Airway epithelial cell (primary cell): ENCODE results near the gene ATP10D. TPM values are rescaled to one million over a fixed set of nuclear protein-coding genes. Genes with fewer than 3 reads are reported as not detected.

Source experiments
- total RNA-seq: library from RNA; depleted of rRNA; stranded (reverse); fragments of >200 nt; gene quantifications from 2 replicates; pipeline ENCODE4 v1.2.3, GENCODE V29; 2015

Gene ATP10D
- 28.6 and 32.5 TPM in 2 replicates for total RNA-seq

GRCh38 chr4:47485047-47485692 lies at the start of gene ATP10D:
ATP10D (plus strand) TSS chr4:47485275; CDS start chr4:47512541, 27,266 bp downstream.

DNA sequence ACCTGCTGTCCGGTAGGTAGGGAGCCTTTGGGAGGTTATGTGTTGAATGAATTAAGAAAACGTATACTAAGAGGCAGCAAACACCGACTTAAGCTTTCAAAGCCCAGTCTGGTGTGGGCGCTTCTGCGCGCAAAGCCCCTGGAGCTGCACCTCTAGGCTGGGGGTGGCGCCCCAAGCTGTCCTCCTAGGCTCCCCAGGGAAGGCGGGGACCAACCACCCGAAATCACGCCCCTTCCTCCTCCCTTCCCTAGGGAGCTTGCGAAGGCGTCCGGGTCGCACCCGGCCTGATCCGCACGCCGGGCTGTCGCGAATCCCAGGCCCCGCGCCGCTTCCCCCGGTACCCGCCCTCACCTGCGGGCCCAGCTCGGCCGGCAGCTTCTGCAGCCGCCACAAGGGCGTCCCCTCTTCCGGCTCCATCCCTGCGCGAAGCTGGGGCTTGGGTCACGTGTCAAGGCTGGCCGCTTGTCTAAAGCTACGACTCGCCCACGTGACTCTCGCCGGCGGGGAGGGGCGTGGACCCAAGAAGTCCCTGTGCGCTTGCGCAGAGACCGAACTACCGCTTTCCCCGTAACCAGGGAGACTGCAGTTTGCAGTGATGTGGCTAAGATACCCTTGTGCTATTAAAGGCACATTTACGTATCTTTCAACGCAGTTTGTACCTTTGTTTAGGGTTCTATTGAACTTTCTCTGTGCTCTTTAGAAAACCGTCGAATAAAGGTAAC lies 21.7 kb upstream of the ATP10D start, which contains the start of gene COMMD8:
Gene COMMD8, minus strand, starts transcription at position 468 of the 722 bp plus-strand sequence. Its CDS starts 51 bp downstream, at position 417.

Other genes starting within 250 kb of the ATP10D start
- gene COMMD8, start 21.6 kb upstream of the ATP10D start, total RNA-seq: 24.3 and 30.4 TPM in 2 replicates